Activated CD8-positive, alpha-beta memory T cell treated with anti-CD3 and anti-CD28 coated beads for 24 hours (primary cell): ENCODE data around the gene KMT2A.
"Not testable (repeated sequence)": the region's sequence is repeated elsewhere in the genome, so short reads cannot be mapped to it uniquely, and the experiment has no call there.

ENCODE experiments used
- DNase-seq: peaks from one replicate; pipeline ENCODE4 v3.0.0-alpha.2; 2020

Gene KMT2A

DNA sequence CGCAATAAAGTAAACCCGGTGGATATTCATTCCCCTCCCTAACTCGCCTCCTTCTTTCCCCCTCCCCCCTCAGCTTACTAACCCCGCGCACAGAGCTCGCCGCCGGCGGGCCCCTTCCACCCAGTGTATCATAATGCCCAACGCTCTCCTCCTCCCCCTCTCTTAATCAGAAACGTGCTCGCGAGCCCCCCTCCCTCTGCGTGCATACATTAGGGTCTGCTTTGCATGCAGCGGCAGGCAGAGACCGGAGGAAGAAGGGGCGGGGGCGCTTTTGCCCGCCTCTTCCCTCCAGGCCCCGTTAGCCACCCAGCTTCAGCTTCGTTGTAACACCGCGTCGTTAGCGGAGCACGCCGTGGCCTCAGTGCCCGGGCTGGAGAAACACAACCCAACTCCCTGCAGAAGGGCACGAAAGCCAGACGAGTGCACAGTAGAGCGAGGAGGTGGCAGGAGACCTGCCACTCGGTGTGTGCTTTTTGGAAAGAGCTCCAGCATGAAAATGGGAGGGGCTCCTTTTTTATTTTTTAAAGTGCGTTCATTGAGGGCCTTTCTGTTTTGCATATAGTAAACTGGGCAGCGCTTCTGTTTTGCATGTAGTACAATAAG is 901 bp upstream of the KMT2A start:
- DNase-seq, result peak; percentile 87

DNA sequence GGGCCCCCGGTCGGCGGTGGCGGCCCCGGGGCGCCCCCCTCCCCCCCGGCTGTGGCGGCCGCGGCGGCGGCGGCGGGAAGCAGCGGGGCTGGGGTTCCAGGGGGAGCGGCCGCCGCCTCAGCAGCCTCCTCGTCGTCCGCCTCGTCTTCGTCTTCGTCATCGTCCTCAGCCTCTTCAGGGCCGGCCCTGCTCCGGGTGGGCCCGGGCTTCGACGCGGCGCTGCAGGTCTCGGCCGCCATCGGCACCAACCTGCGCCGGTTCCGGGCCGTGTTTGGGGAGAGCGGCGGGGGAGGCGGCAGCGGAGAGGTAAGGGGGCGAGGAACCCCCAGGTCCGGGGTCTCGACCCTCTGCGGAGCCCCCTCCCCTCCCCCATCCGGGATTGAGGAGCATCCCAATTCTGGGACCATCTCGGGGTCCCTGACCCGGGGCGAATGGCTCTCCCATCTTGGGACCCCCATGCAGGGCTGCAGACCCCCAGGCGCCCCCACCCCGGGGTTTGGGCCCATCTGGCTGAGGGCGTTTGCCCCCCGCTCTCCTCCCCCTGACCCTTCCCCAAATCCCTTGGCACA is 431 bp downstream of the KMT2A start:
- DNase-seq, result no peak

DNA sequence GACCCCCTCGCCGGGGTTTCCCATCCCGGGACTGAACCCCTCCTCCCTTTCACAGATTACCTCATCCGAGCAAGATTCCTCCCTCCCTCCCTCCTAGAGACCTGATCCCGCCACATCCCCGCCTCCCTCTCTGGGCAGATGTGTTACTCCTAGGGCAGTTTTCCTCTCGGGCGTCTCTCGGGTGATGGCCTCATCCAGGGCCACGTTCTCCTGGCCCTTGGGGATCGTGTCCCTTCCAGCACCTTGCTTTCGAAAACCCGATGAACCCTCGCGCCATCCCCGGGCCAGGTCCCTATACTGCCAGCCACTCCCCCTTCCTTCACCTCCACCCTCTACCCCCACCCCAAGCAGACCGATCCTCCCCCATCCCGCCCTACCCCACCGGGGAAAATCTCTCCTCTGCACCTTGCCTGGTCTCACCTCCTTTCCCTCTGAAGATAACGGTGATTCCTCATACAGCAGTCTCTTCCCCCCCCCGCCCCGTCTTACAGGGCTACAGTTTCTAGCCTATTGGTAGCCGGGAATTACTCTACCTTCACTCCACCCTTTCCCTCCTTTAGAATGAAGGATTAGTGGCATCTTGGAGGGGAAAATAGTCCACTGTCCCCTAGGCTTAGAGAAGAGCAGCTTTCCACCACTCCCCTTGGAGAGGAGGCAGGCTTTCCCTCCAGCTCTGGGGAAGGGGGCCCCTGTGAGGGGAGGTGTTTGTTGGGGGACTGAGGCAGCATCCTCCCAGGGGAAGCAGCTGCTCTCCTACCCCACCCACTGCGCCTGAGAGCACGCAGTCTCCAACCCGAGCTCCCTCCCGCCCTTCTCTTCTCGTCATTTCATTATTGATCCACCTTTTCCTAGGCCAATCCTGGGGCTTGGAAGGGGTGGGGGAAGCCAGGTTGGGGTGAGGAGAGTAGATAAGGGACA is 1.2 kb downstream of the KMT2A start:
- peak; percentile 67 for DNase-seq

DNA sequence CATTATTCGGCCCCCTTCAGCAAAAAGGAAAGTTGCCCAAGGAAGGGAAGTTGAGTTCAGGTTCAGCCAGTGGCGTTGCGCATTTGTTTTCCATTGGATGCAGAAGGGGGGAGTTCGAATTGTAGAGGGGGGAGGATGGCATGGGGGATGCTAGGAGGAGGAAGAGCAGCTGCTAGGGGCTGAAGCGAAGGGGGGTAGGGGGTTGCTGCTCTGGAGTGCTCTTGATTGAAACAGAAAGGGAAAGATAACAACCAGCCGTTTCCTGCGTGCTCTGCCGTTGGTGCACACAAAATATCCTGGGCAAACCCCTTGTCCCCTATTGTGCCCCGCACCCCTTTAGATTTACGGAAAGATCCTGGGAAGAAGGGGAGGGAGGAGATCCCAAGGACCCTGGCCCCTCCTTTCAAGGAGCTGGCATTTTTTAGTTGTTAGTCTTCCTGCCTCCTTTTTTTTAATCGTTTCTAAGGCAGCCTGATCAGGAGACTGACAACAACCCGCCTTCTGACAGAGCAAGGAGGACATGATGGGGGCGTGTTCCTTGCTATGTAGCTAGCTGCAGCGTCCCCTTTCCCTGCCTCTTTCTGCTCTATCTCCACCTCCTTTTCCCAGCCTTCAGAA is 2.1 kb downstream of the KMT2A start:
- DNase-seq, result peak; percentile 76

DNA sequence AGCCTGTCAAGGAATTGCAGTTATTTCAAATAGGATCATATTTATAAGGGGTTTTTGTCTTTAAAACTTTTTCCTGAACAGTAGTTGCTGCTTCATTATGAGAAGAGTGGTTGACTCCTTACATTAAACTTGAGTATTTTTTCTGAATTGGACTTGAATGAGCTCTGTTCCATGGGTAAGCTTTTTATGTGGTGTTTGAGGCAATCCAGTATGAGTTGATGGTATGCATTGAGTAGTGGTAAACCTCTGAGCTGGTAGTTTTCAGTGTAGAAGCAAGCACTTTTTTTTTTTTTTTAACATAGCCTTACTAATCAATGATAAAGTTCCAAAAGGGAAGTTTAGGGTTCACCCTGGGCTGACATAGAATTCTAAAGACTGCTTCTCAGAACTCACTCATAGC is 3.4 kb downstream of the KMT2A start:
- DNase-seq, result no peak

DNA sequence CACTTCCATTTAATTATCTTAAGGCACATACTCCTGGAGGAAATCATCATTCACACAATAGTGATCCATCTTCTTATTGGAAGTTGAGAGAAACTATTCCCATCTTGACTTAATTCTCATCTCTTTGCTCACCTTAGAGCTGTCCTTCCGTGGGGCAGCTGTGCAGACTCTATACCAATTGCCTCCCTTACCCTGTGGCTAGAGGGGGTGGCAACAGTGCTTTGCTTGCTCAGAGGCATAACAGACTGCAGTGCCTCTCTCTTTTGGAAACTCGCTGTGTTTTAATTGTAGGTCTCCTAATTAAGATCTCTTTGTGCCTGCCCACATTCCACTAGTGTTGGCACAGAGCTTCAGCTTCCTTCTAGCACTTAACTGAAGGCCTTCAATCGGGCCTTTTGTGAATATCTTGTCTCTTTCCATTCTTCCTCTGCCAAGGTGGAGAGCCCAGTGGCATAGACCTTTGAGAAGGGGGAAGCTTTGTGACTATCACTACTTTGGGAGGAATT is 5.5 kb downstream of the KMT2A start:
- DNase-seq, result no peak

DNA sequence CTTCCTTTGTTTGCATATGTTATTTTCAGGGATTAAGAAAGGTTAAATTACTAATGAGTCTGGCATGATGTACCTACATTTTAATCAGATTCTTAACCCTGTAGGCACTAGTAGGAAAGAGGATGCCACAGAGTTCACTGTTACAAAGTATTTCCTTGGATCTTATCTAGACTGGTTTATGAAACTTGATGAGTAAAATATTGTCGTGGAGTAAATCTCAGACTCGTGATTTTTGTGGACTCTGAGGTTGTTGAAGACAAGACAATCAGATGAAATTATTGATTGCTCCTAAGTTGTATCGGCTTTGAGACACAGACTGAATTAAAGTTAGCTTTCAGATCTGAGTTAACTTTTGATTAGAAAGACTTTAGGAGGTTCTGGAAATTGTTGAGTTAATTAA is 6.0 kb downstream of the KMT2A start:
- no peak for DNase-seq

DNA sequence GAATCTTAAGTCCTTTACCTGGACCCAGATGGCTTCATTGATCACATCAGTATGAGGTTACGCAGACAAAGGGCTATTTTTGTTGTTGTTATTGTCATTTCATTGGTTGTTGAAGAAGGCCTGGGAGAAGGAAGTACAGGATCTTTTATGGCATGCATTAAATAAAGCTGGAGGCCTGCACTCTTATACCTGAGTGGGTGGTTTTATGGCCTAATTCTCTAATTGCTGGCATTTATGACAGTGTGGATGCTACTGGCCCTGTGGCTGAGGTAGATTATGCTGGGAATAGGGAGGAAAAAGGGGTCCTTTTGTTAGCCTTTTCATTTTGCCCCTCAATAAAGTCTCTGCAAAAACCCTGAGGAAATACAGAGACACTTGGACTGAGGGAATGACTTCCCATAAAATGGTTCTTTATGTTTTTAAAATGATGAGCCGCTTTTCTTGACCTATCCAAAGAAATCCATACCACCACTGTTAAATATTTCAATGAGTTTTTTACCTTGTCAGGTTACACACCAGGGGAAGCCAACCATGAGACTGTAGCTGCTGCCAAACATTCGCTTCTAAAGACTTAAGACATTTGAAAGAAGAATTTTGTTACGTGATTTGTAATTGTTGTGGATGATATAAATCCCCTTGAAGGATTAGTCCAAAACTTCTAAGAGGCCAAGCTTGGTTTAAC is 6.8 kb downstream of the KMT2A start:
- DNase-seq, result no peak

DNA sequence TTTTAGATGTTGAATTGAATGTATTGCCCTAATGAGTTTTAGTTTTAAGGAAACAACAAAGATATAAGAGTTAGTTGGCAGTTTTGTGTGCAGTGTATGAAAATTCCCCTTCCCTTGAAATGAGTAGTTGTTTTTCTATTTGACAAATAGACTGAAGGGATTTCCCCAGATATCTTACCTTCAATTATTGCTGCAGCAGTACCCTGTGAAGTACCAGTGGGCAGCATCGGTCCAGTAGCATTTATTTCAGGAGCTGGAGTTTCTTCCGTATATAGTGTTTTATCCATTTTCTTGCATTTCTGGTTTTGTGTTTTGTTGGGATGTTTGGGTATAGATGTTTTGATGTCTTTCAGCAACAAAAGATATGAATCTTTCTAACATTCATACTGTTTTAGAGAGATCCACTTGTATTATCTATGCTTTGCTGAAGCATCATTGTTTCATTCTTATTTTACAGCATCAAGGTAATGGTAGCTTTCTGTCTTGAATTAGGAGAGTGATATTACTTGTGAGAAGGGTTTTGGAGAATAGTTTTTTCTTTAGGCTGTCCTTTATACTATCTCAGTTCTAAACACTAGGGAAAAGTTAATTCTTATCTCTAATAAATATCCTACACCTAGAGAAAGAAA is 7.4 kb downstream of the KMT2A start:
- DNase-seq, result no peak

DNA sequence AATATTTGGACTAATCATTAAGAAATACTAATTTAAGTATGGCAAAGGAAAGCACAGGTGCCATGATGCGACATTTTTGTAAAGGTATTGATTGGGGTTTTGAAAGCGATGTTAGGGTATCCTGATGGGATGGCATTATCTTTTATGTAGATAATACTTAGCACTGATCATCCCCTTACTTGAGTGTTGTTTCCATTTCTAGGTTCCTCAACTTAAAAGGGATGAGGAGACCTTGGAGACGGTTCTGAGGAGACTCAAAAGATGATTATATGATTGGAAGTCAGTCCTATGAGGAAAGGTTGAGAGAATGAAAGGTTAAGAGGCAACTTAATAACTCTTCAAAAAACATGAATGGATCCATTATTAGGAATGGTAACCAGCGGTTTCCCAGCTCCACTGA is 11.1 kb downstream of the KMT2A start:
- no peak for DNase-seq

DNA sequence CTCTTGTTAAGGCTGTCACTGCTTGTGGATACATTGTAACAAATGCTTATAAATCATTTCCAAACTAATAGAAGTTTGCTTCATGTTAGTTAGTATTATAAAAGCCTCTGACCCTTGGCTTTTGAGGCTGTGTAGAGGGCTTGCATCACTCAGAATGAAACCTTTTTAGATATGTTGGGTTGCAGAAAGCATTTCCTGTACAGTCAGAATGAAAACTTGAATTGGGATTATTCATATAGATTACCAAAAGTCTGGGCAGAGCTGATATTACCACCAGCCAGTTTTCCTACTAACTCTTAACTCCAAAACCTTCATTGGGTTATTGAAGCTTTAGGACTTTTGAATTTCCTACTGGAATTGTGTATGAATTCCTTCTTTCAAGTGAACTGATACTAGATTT is 12.0 kb downstream of the KMT2A start:
- DNase-seq, result no peak

DNA sequence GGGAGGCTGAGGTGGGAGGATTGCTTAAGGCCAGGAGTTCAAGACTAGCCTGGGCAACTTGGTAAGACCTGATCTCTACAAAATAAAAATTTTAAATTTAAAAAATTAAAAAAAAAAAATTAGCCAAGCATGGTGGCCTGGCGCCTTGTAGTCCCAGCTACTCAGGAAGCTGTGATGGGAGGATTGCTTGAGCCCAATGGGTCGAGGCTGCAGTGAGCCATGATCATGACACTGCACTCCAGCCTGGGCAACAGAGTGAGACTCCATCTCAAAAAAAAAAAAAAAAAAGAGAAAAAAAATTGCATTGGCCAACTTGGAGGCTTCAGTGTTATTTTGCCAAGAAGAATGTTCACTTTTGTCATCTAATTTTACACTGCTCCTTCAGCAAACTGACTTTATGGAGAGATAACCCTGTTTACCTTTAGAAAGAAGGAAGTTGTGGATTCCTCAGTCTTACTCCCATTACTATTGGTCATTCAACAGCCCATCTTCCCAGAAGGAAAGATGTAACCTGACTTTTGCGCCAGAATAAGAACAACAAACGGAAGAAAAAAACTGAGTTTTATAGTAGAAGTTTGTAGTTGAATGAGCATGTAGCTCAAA is 13.1 kb downstream of the KMT2A start:
- no peak for DNase-seq

DNA sequence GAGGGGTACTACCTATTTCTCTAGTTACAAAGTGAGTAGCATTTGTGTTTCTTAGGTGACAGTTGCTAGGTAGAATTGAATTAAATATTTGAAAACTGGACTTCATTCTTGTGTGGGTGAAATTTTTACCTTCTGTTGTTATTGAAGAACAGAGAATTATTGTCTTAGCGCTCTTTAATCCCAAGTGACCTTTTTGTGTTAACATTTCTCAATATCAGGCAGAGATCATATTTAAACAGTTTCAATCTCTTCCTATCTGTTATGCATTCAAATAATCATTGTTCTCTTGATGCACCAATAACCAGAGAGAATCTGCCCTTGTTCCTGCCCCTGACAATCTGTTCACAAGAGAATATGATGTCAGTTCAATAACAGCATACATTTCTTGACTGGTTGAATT is 14.2 kb downstream of the KMT2A start:
- no peak for DNase-seq

DNA sequence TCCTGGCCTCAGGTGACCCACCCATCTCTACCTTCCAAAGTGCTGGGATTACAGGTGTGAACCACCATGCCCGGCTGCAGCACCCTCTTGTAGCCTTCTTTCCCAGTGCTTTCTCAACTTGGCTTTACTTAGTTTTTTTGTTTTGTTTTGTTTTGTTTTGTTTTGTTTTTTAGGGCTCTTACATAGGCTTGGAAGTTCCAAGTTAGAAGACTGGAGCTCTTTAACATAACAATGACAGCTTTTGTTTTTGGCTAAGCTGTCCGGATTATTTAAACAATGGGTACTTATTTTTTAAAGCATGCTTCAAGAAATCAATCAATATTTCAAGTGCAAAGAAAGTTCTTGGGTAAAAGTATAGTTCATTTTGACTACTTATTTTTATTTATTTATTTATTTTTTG is 25.9 kb downstream of the KMT2A start:
- no peak for DNase-seq

DNA sequence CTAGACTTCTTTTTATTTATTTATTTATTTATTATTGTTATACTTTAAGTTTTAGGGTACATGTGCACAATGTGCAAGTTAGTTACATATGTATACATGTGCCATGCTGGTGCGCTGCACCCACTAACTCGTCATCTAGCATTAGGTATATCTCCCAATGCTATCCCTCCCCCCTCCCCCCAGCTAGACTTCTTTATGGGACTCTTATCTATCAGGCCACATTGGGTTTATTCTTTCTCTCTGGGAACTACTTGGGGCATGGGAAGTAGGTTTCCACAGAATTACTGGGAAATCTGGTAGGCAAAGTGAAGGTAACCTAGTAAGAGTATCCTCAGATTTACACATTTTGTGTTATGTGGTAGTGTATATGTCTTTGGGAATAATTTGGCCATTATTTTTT is 32.7 kb downstream of the KMT2A start:
- DNase-seq, result not testable (repeated sequence)

DNA sequence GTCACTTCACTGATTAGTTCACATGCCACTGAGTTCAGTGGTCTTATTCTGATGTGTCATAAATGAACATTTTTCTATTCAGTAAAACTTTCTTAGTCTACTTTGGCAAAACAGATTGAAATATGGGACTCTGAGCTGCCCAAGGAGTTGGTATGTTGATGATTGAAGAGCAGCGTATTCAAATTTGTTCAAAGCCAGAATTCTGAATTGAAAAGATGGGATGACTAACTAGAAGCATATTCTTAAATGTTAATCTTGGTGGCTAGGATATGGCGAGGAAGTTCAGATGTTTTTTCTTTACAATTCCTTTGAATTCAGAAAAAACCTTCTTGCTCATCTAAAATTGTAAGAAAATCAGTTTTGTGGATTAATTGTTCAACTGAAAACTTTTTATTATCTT is 34.7 kb downstream of the KMT2A start:
- DNase-seq, result no peak

DNA sequence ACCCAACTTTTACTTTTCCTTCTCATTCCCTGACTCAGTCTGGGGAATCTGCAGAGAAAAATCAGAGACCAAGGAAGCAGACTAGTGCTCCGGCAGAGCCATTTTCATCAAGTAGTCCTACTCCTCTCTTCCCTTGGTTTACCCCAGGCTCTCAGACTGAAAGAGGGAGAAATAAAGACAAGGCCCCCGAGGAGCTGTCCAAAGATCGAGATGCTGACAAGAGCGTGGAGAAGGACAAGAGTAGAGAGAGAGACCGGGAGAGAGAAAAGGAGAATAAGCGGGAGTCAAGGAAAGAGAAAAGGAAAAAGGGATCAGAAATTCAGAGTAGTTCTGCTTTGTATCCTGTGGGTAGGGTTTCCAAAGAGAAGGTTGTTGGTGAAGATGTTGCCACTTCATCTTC is 37.2 kb downstream of the KMT2A start:
- no peak for DNase-seq

DNA sequence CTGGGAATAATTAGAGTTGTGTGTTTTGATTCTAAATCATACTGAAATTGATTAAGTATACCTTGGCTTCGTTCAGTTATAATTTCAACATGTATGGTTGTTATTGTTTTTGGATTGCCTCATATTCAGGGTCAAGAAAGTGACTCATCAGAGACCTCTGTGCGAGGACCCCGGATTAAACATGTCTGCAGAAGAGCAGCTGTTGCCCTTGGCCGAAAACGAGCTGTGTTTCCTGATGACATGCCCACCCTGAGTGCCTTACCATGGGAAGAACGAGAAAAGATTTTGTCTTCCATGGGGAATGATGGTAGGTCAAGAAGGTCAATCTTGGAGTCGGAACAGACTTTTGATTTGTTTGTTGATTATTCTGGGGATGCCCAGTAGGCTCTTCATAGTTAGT is 40.4 kb downstream of the KMT2A start:
- no peak for DNase-seq

DNA sequence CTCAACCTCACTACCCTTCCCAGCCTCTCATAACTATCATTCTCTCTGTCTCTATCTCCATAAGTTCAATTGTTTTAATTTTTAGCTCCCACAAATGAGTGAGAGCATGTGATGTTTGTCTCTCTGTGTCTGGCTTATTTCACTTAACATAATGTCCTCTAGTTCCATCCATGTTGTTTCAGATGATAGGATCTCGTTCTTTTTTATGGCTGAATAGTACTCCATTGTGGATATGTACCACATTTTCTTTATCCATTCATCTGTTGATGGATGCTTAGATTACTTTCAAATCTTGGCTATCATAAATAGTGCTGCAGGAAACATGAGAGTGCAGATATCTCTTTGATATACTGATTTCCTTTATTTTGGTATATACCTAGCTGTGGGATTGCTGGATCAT is 44.9 kb downstream of the KMT2A start:
- not testable (repeated sequence) for DNase-seq

DNA sequence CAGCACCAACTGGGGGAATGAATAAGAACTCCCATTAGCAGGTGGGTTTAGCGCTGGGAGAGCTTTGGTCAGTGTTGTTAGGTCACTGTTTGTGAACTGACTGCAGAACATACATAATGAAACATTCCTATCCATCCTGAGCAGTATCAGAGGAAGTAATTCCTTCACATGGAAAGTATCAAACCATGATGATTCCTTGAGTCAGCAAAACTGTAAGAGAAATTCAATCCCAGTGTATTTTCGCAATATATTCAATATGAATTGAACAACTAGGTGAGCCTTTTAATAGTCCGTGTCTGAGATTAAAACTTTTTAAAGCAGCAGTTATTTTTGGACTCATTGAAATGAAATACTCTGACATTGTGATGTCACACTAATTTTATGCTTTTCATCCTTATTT is 48.1 kb downstream of the KMT2A start:
- no peak for DNase-seq

DNA sequence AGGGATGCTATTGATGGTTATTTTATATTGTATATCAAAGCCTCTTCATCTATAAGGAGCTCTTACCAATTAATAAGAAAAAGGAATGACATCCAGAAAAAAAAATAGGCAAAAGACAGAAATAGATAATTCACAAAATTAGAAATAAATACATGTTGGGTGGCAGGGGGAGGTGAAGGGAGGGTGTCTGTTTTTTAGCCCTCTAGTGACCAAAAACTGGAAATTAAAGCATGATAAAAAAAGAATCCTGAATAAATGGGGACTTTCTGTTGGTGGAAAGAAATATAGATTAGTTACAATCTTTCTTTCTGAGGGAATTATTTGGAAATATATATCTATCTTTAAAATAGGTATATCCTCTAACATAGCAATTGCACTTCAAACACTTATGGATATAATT is 49.0 kb downstream of the KMT2A start:
- no peak for DNase-seq

DNA sequence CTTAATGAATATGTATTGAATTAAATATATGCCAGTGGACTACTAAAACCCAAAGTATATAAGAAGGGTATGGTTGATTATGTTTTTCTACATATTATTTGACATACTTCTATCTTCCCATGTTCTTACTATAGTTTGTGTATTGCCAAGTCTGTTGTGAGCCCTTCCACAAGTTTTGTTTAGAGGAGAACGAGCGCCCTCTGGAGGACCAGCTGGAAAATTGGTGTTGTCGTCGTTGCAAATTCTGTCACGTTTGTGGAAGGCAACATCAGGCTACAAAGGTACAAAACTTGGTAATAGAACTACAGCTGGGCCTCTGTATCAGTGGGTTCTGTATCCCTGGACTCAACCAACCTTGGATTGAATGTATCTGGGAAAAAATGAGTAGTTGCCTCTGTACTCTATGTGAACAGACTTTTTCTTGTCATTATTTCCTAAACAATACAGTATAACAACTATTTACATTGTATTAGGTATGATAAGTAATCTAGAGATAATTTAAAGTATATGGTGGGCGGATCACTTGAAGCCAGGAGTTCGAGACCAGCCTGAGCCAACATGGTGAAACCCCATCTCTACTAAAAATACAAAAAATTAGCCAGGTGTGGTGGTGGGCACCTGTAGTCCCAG is 52.3 kb downstream of the KMT2A start:
- DNase-seq, result peak; percentile 90
